Mucosa of rectum (tissue), 2 donors: ENCODE results near the gene MSH6.

Source experiments
- H3K27ac ChIP-seq, 2 donors: one replicate each; pipeline ENCODE4 v1.7.0; 2013; ENCODE audit warnings: inconsistent platforms in 2 of 2, low read depth in 2 of 2, low read length in 2 of 2
- H3K27me3 ChIP-seq, 2 donors: one replicate each; pipeline ENCODE4 v1.7.0; 2013; ENCODE audit warnings: low read length in 2 of 2; ENCODE audit not compliant: control insufficient read depth in 2 of 2, insufficient read depth in 2 of 2
- H3K36me3 ChIP-seq, 2 donors: one replicate each; pipeline ENCODE4 v1.7.0; 2013; ENCODE audit warnings: low read length in 2 of 2; ENCODE audit not compliant: control insufficient read depth in 2 of 2, insufficient read depth in 2 of 2
- H3K4me1 ChIP-seq, 2 donors: one replicate each; pipeline ENCODE4 v1.7.0; 2013; ENCODE audit warnings: low read length in 2 of 2, mild to moderate bottlenecking in 1 of 2; ENCODE audit not compliant: control insufficient read depth in 2 of 2, insufficient read depth in 2 of 2
- H3K4me3 ChIP-seq, 2 donors: one replicate each; pipeline ENCODE4 v1.7.0; 2013; ENCODE audit warnings: low read length in 2 of 2
- H3K9ac ChIP-seq, 2 donors: one replicate each; pipeline ENCODE4 v1.7.0; 2013; ENCODE audit warnings: low read length in 2 of 2, low read depth in 1 of 2, mild to moderate bottlenecking in 1 of 2
- H3K9me3 ChIP-seq, 2 donors: one replicate each; pipeline ENCODE4 v1.7.0; 2013; ENCODE audit warnings: low read length in 2 of 2; ENCODE audit not compliant: control insufficient read depth in 2 of 2
- donor health status: healthy.
- donor health status: Normal muscosa, but diverticular disease.

MSH6 gene

GRCh38 chr2:47803770-47804169 lies 20.8 kb downstream of the MSH6 start:
- no peak overlapping the region for H3K4me3 ChIP-seq
- no peaks in the 10 kb centered on the region for H3K27me3 ChIP-seq
- peaks cover 75 to 78% of the 10 kb centered on the region in 2 donors for H3K36me3 ChIP-seq
- no peak overlapping the region for H3K9ac ChIP-seq
- no peaks in the 10 kb centered on the region for H3K9me3 ChIP-seq
- H3K27ac ChIP-seq = no peak overlapping the region
- no peaks in the 10 kb centered on the region for H3K4me1 ChIP-seq

DNA sequence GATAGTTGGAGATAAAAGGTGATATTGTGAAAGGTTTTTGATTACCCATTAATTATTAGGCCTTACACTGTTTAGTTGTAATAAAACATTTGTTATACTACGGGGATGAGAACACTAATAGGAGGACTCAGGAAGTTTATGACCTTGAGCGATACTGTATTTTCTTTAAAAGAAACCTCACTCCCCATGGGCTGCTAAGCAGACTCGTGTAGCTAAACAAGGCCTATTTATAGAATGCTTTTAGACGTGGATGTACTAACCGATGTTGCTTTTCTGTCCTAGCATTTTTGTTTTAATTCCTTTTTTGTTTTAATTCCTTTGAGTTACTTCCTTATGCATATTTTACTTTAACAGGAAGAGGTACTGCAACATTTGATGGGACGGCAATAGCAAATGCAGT lies 22.9 kb downstream of the MSH6 start:
- Histone ChIP-seq H3K4me1 (no peaks in the 10 kb centered on the region), H3K27ac (no peak overlapping the region), H3K36me3 (peaks cover 68 to 70% of the 10 kb centered on the region in 2 donors), H3K9ac (no peak overlapping the region), H3K4me3 (no peak overlapping the region), H3K9me3 (no peaks in the 10 kb centered on the region), H3K27me3 (no peaks in the 10 kb centered on the region)

GRCh38 chr2:47808614-47809013 lies 25.7 kb downstream of the MSH6 start:
- Histone ChIP-seq H3K27ac (no peak overlapping the region), H3K27me3 (no peaks in the 10 kb centered on the region), H3K9me3 (no peaks in the 10 kb centered on the region), H3K36me3 (peaks cover 62 to 64% of the 10 kb centered on the region in 2 donors), H3K9ac (no peak overlapping the region), H3K4me3 (no peak overlapping the region), H3K4me1 (no peaks in the 10 kb centered on the region)

- Histone ChIP-seq H3K36me3 (peaks cover 55 to 58% of the 10 kb centered on the region in 2 donors), H3K27me3 (no peaks in the 10 kb centered on the region), H3K27ac (no peak overlapping the region), H3K9me3 (no peaks in the 10 kb centered on the region), H3K4me1 (no peaks in the 10 kb centered on the region), H3K4me3 (no peak overlapping the region), H3K9ac (no peak overlapping the region)
These were observed 27.0 kb downstream of the MSH6 start for GRCh38 chr2:47809903-47810302.

- Histone ChIP-seq H3K9me3 (no peaks in the 10 kb centered on the region), H3K27me3 (no peaks in the 10 kb centered on the region), H3K36me3 (peaks cover 58% of the 10 kb centered on the region in 2 donors), H3K4me3 (no peak overlapping the region), H3K9ac (no peak overlapping the region), H3K4me1 (no peaks in the 10 kb centered on the region), H3K27ac (no peak overlapping the region)
These were observed 27.9 kb downstream of the MSH6 start for GRCh38 chr2:47810850-47811249.

DNA sequence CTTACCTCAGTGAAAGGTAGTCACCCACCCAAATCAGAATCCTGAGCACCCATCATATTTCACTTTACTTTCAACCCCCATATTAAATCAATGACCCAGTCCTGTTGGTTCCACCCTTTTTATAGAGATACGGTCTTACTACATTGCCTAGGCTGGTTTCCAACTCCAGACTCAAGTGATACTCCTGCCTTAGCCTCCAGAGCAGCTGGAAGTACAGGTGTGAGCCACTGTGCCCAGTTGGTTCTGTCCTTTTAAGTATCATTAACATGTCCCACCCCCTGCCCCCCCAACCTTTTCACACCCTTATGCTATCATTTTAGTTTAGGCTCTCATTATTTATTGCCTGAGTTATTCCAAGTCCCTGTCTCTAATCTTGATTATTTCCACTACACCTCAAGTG lies 28.7 kb downstream of the MSH6 start:
- H3K4me1 ChIP-seq = no peaks in the 10 kb centered on the region
- peaks cover 51 to 55% of the 10 kb centered on the region in 2 donors for H3K36me3 ChIP-seq
- no peak overlapping the region for H3K27ac ChIP-seq
- no peak overlapping the region for H3K9ac ChIP-seq
- H3K9me3 ChIP-seq = no peaks in the 10 kb centered on the region
- H3K27me3 ChIP-seq = no peaks in the 10 kb centered on the region
- H3K4me3 ChIP-seq = no peak overlapping the region

- no peaks in the 10 kb centered on the region for H3K9me3 ChIP-seq
- H3K9ac ChIP-seq = no peak overlapping the region
- no peak overlapping the region for H3K4me3 ChIP-seq
- no peak overlapping the region for H3K27ac ChIP-seq
- H3K4me1 ChIP-seq = no peaks in the 10 kb centered on the region
- H3K27me3 ChIP-seq = no peaks in the 10 kb centered on the region
- H3K36me3 ChIP-seq = peaks cover 45 to 49% of the 10 kb centered on the region in 2 donors
These were observed 32.8 kb downstream of the MSH6 start for GRCh38 chr2:47815764-47816163.

GRCh38 chr2:47818777-47819176 lies 35.8 kb downstream of the MSH6 start:
- H3K9me3 ChIP-seq = no peaks in the 10 kb centered on the region
- H3K36me3 ChIP-seq = peaks cover 46 to 50% of the 10 kb centered on the region in 2 donors
- no peak overlapping the region for H3K4me3 ChIP-seq
- no peaks in the 10 kb centered on the region for H3K4me1 ChIP-seq
- no peak overlapping the region for H3K9ac ChIP-seq
- no peak overlapping the region for H3K27ac ChIP-seq
- H3K27me3 ChIP-seq = no peaks in the 10 kb centered on the region

GRCh38 chr2:47819834-47820233 lies 36.9 kb downstream of the MSH6 start:
- Histone ChIP-seq H3K4me1 (no peaks in the 10 kb centered on the region), H3K27me3 (no peaks in the 10 kb centered on the region), H3K36me3 (peaks cover 46 to 47% of the 10 kb centered on the region in 2 donors), H3K9me3 (no peaks in the 10 kb centered on the region), H3K4me3 (no peak overlapping the region), H3K27ac (no peak overlapping the region), H3K9ac (no peak overlapping the region)

DNA sequence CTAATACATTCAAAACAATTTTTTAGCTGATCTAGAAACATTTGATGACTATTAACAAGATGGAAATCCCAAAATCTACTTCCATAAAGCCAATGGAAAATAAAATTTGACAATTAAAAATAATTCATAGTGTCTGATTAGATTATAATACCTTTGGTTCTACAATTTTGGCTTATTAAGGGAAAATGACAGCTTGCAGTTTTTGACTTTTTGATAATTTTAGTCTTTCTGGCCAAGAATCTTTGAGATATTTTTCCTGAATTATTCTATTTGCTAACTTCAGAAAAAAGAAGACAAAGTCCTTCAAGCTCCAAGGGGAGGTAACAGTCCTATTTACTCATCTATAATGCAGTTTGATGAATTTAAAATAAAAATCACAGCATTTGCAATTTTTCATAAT lies 39.6 kb downstream of the MSH6 start:
- H3K9ac ChIP-seq = no peak overlapping the region
- no peak overlapping the region for H3K4me3 ChIP-seq
- H3K36me3 ChIP-seq = peaks cover 37 to 41% of the 10 kb centered on the region in 2 donors
- no peaks in the 10 kb centered on the region for H3K4me1 ChIP-seq
- no peaks in the 10 kb centered on the region for H3K27me3 ChIP-seq
- H3K9me3 ChIP-seq = no peaks in the 10 kb centered on the region
- H3K27ac ChIP-seq = no peak overlapping the region

- no peak overlapping the region for H3K4me3 ChIP-seq
- no peaks in the 10 kb centered on the region for H3K9me3 ChIP-seq
- peaks cover 49 to 50% of the 10 kb centered on the region in 2 donors for H3K36me3 ChIP-seq
- H3K27me3 ChIP-seq = no peaks in the 10 kb centered on the region
- no peaks in the 10 kb centered on the region for H3K4me1 ChIP-seq
- no peak overlapping the region for H3K27ac ChIP-seq
- no peak overlapping the region for H3K9ac ChIP-seq
These were observed 50.6 kb downstream of the MSH6 start for GRCh38 chr2:47833516-47833968.
